Measurements from ENCODE around the gene FLCN.

DNA sequence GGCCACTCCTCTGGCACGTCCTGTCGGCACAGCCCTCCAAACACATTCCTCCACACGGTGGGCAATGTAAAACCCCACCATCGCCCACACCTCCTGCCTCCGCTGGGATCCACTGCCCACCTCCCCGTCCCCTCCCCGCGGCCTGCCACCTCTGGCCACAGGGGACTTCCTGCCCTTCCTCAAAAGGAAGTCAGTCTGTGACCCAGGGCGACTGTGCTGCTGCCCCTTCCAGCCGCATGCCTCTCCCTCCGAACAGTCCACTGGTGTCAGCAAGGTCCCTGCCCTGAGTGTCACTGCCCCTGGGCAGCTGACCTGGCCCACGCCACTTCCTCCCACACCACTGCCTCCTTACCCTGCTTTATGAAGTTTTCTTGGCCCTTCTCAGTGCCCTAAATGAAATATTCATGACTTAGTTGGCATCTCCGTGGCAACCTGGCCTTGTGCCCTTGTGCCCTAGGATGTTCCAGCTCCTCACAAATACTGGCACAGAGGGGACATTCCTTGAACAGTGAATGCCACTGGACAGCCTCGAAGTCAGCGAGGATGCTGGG lies 32.9 kb downstream of the FLCN start:
- TF ChIP-seq CTCF (conservative IDR thresholded peaks at IDR 0.05 in 1 of 2, IDR thresholded peaks at IDR 0.05 in 1 of 2; ENCODE audit: low read depth in 1 of 2, low read length in 2 of 2), result no peak
- no peak for TF ChIP-seq EZH2 (IDR thresholded peaks at IDR 0.05; ENCODE audit: low read length, missing control alignments)
